Endodermal cell (in vitro differentiated cells): ENCODE measurements around the gene PARP1. TPM values are rescaled to one million over a fixed set of nuclear protein-coding genes. Genes with fewer than 3 reads are reported as not detected.
A peak's percentile ranks its signal among the peaks of the same experiment; 100 is the strongest.

Experiments
- DNase-seq: peaks from one replicate; pipeline ENCODE4 v3.0.0-alpha.2; 2017
- H3K27ac ChIP-seq: 2 replicates; pipeline ENCODE4 v1.5.1; 2013; ENCODE audit warnings: mild to moderate bottlenecking, low read depth, low read length, moderate library complexity
- H3K27me3 ChIP-seq: 2 replicates; pipeline ENCODE4 v1.6.1; 2013; ENCODE audit warnings: mild to moderate bottlenecking, low read length, moderate library complexity; ENCODE audit not compliant: insufficient read depth, control insufficient read depth, poor library complexity, severe bottlenecking
- H3K36me3 ChIP-seq: 2 replicates; pipeline ENCODE4 v1.7.0; 2013; ENCODE audit warnings: mild to moderate bottlenecking, low read length, moderate library complexity; ENCODE audit not compliant: control insufficient read depth, insufficient read depth
- H3K4me1 ChIP-seq: one replicate; pipeline ENCODE4 v1.7.0; 2013; ENCODE audit warnings: low read length; ENCODE audit not compliant: control insufficient read depth, insufficient read depth
- H3K4me3 ChIP-seq: 2 replicates; pipeline ENCODE4 v1.5.1; 2013; ENCODE audit warnings: mild to moderate bottlenecking, low read length, moderate library complexity
- H3K9ac ChIP-seq: 2 replicates; pipeline ENCODE4 v1.6.1; 2013; ENCODE audit warnings: mild to moderate bottlenecking, low read length, moderate library complexity; ENCODE audit not compliant: poor library complexity, severe bottlenecking; ENCODE audit errors: extremely low read depth
- H3K9me3 ChIP-seq: 2 replicates; pipeline ENCODE4 v1.6.1; 2013; ENCODE audit warnings: mild to moderate bottlenecking, low read length, moderate library complexity; ENCODE audit not compliant: control insufficient read depth
- H3K27ac Mint-ChIP-seq: 2 replicates; pipeline ENCODE4 v1.8.0; 2020; ENCODE audit warnings: mixed read lengths
- H3K27me3 Mint-ChIP-seq: 2 replicates; pipeline ENCODE4 v1.8.0; 2021; ENCODE audit warnings: mild to moderate bottlenecking, mixed read lengths; ENCODE audit not compliant: insufficient read depth
- H3K36me3 Mint-ChIP-seq: 2 replicates; pipeline ENCODE4 v1.8.0; 2020; ENCODE audit warnings: low read depth, mixed read lengths
- H3K4me1 Mint-ChIP-seq: 2 replicates; pipeline ENCODE4 v1.8.0; 2020; ENCODE audit warnings: mixed read lengths
- H3K4me3 Mint-ChIP-seq: 2 replicates; pipeline ENCODE4 v1.8.0; 2020; ENCODE audit warnings: mild to moderate bottlenecking, moderate library complexity, mixed read lengths
- H3K9me3 Mint-ChIP-seq: 2 replicates; pipeline ENCODE4 v1.8.0; 2020; ENCODE audit warnings: mild to moderate bottlenecking, mixed read lengths
- CTCF ChIP-seq: fragments of 200-600 bp; sonication (generic); conservative IDR thresholded peaks from 2 replicates; pipeline ENCODE4 v1.5.0; 2021; ENCODE audit warnings: antibody characterized with exemption, mild to moderate bottlenecking
- WGBS, 2 experiments: methylation state at CpG; one replicate each; pipeline versions ENCODE4 v1.1.5 to v1.1.7; 2013; ENCODE audit warnings: missing lambda C conversion rate in 2 of 2, mixed read lengths in 1 of 2; ENCODE audit not compliant: insufficient coverage in 1 of 2, insufficient read length in 1 of 2; 5-methylcytosine and 5-hydroxymethylcytosine counted together
- total RNA-seq, 2 donors: library from RNA; stranded (reverse); fragmentation: NEBNext Ultra II Directional in 1 of 2; extraction: Animal tissue kit (Norgen Biotek cat#: 25700) in 1 of 2; gene quantifications; 2 replicates in 1 of 2; 3 replicates in 1 of 2; pipeline ENCODE4 v1.2.1, GENCODE V29; 2021

Gene PARP1
- total RNA-seq, 2 donors from 2014 or later, result 170 to 173 TPM

- Histone ChIP-seq H3K27me3 (no peaks in the 10 kb centered on the region), H3K4me1 (peaks cover 4% of the 10 kb centered on the region), H3K36me3 (peaks cover 62% of the 10 kb centered on the region), H3K9ac (no peak overlapping the region), H3K9me3 (no peaks in the 10 kb centered on the region), H3K4me3 (no peak overlapping the region), H3K27ac (no peak overlapping the region)
- H3K27me3 Mint-ChIP-seq, result no peaks in the 10 kb centered on the region
- WGBS, 2 experiments, result 94 to 100% methylated on average over 7 to 9 of the region's 9 CpGs
- no peaks in the 10 kb centered on the region for H3K9me3 Mint-ChIP-seq
- peaks cover 55% of the 10 kb centered on the region for H3K36me3 Mint-ChIP-seq
- H3K27ac Mint-ChIP-seq, result no peak overlapping the region
- no peak for DNase-seq
- TF ChIP-seq CTCF, result no peak
- H3K4me3 Mint-ChIP-seq, result no peak overlapping the region
- H3K4me1 Mint-ChIP-seq, result peaks cover 35% of the 10 kb centered on the region
These were observed 6.3 kb downstream of the PARP1 start for GRCh38 chr1:226401355-226402303.

- Histone ChIP-seq H3K9me3 (no peaks in the 10 kb centered on the region), H3K27ac (no peak overlapping the region), H3K9ac (no peak overlapping the region), H3K36me3 (peaks cover 69% of the 10 kb centered on the region), H3K4me3 (no peak overlapping the region), H3K27me3 (no peaks in the 10 kb centered on the region), H3K4me1 (peaks cover 4% of the 10 kb centered on the region)
- Mint-ChIP-seq H3K9me3 (no peaks in the 10 kb centered on the region), H3K27ac (no peak overlapping the region), H3K4me1 (peaks cover 28% of the 10 kb centered on the region), H3K36me3 (peaks cover 59% of the 10 kb centered on the region), H3K4me3 (no peak overlapping the region), H3K27me3 (no peaks in the 10 kb centered on the region)
- no peak for DNase-seq
- no peak for TF ChIP-seq CTCF
- WGBS, 2 experiments, result 94% methylated on average over 9 to 11 of the region's 11 CpGs
These were observed 7.2 kb downstream of the PARP1 start for GRCh38 chr1:226400519-226401354.

- Histone ChIP-seq H3K9me3 (no peaks in the 10 kb centered on the region), H3K27me3 (no peaks in the 10 kb centered on the region), H3K4me1 (no peaks in the 10 kb centered on the region), H3K9ac (no peak overlapping the region), H3K36me3 (peaks cover 92% of the 10 kb centered on the region), H3K4me3 (no peak overlapping the region), H3K27ac (no peak overlapping the region)
- no peak for DNase-seq
- no peak overlapping the region for H3K4me3 Mint-ChIP-seq
- H3K27ac Mint-ChIP-seq, result peak overlapping the region; percentile 31
- WGBS, 2 experiments, result 91 to 99% methylated on average over 6 of the region's 7 CpGs
- H3K27me3 Mint-ChIP-seq, result no peaks in the 10 kb centered on the region
- H3K4me1 Mint-ChIP-seq, result peaks cover 3% of the 10 kb centered on the region
- TF ChIP-seq CTCF, result no peak
- H3K9me3 Mint-ChIP-seq, result no peaks in the 10 kb centered on the region
- H3K36me3 Mint-ChIP-seq, result peaks cover 82% of the 10 kb centered on the region
These were observed 9.8 kb downstream of the PARP1 start for GRCh38 chr1:226397955-226398636.
